Nephron (organoid): ENCODE data around the gene ANO1.

Experiments used
- H3K27ac Mint-ChIP-seq, 3 experiments: 2 replicates each; pipeline ENCODE4 v1.8.0; 2020; ENCODE audit warnings: mixed read lengths in 3 of 3, mild to moderate bottlenecking in 2 of 3, moderate library complexity in 1 of 3
- H3K27me3 Mint-ChIP-seq: 2 replicates; pipeline ENCODE4 v1.8.0; 2021; ENCODE audit warnings: low read depth, mild to moderate bottlenecking, moderate library complexity, mixed read lengths
- H3K36me3 Mint-ChIP-seq: 2 replicates; pipeline ENCODE4 v1.8.0; 2020; ENCODE audit warnings: low read depth, mixed read lengths
- H3K4me1 Mint-ChIP-seq: 2 replicates; pipeline ENCODE4 v1.8.0; 2020; ENCODE audit warnings: mixed read lengths
- H3K4me3 Mint-ChIP-seq, 3 experiments: 2 replicates each; pipeline ENCODE4 v1.8.0; 2020; ENCODE audit warnings: mild to moderate bottlenecking in 3 of 3, mixed read lengths in 3 of 3, moderate library complexity in 2 of 3
- H3K9me3 Mint-ChIP-seq: 2 replicates; pipeline ENCODE4 v1.8.0; 2020; ENCODE audit warnings: mixed read lengths
- CTCF ChIP-seq, 3 experiments: fragments of 200-600 bp; sonication (generic); IDR thresholded peaks; one replicate each; pipeline ENCODE4 v1.5.0; 2021; ENCODE audit warnings: antibody characterized with exemption in 3 of 3; ENCODE audit not compliant: unreplicated experiment in 3 of 3

Gene ANO1

GRCh38 chr11:70048279-70049024 lies 29.7 kb upstream of the ANO1 start:
- no peak overlapping the region for H3K27ac Mint-ChIP-seq
- no peaks in the 10 kb centered on the region for H3K4me1 Mint-ChIP-seq
- peak; percentile 8 to 23 (median 12) for TF ChIP-seq CTCF (IDR thresholded peaks at IDR 0.05; ENCODE audit: unreplicated experiment in 3 of 3)
- H3K36me3 Mint-ChIP-seq: no peaks in the 10 kb centered on the region
- H3K27me3 Mint-ChIP-seq: peaks cover 26% of the 10 kb centered on the region
- peaks cover 24% of the 10 kb centered on the region for H3K9me3 Mint-ChIP-seq
- H3K4me3 Mint-ChIP-seq: no peak overlapping the region

- Mint-ChIP-seq H3K4me1 (no peaks in the 10 kb centered on the region), H3K27me3 (peaks cover 26% of the 10 kb centered on the region), H3K4me3 (no peak overlapping the region), H3K9me3 (peaks cover 25% of the 10 kb centered on the region), H3K36me3 (no peaks in the 10 kb centered on the region), H3K27ac (no peak overlapping the region)
- TF ChIP-seq CTCF (IDR thresholded peaks at IDR 0.05; ENCODE audit: unreplicated experiment in 3 of 3): no peak
These were observed 29.1 kb upstream of the ANO1 start for GRCh38 chr11:70049045-70049444.

- Mint-ChIP-seq H3K4me1 (no peaks in the 10 kb centered on the region), H3K27ac (no peak overlapping the region), H3K9me3 (peaks cover 23% of the 10 kb centered on the region), H3K27me3 (peaks cover 26% of the 10 kb centered on the region), H3K36me3 (no peaks in the 10 kb centered on the region), H3K4me3 (no peak overlapping the region)
- no peak for TF ChIP-seq CTCF (IDR thresholded peaks at IDR 0.05; ENCODE audit: unreplicated experiment in 3 of 3)
These were observed 27.9 kb upstream of the ANO1 start for GRCh38 chr11:70050243-70050642.

GRCh38 chr11:70054004-70054403 lies 24.1 kb upstream of the ANO1 start:
- Mint-ChIP-seq H3K36me3 (peaks cover 8% of the 10 kb centered on the region), H3K27me3 (peaks cover 18% of the 10 kb centered on the region), H3K9me3 (peaks cover 29% of the 10 kb centered on the region)

GRCh38 chr11:70055444-70055843 lies 22.7 kb upstream of the ANO1 start:
- peaks cover 29% of the 10 kb centered on the region for H3K9me3 Mint-ChIP-seq
- H3K4me3 Mint-ChIP-seq: no peak overlapping the region
- no peak overlapping the region for H3K27ac Mint-ChIP-seq
- H3K4me1 Mint-ChIP-seq: peaks cover 8% of the 10 kb centered on the region
- H3K36me3 Mint-ChIP-seq: peaks cover 8% of the 10 kb centered on the region
- H3K27me3 Mint-ChIP-seq: peaks cover 12% of the 10 kb centered on the region
- TF ChIP-seq CTCF (IDR thresholded peaks at IDR 0.05; ENCODE audit: unreplicated experiment in 3 of 3): no peak

More at GRCh38 chr11:70054004-70054403, 24.1 kb upstream of the ANO1 start:
- no peak for TF ChIP-seq CTCF (IDR thresholded peaks at IDR 0.05; ENCODE audit: unreplicated experiment in 3 of 3)
- H3K27ac Mint-ChIP-seq: no peak overlapping the region
- H3K4me3 Mint-ChIP-seq: no peak overlapping the region
- H3K4me1 Mint-ChIP-seq: peaks cover 8% of the 10 kb centered on the region

- Mint-ChIP-seq H3K4me1 (peaks cover 8% of the 10 kb centered on the region), H3K9me3 (peaks cover 27% of the 10 kb centered on the region), H3K27ac (peak overlapping the region; percentile 34 to 89 (median 86)), H3K27me3 (peaks cover 2% of the 10 kb centered on the region), H3K36me3 (peaks cover 8% of the 10 kb centered on the region), H3K4me3 (peak overlapping the region in 1 of 3 experiments; percentile 17)
- no peak for TF ChIP-seq CTCF (IDR thresholded peaks at IDR 0.05; ENCODE audit: unreplicated experiment in 3 of 3)
These were observed 21.0 kb upstream of the ANO1 start for GRCh38 chr11:70057080-70057479.
